Uterus (tissue), 4 donors: ENCODE data around the gene CD46. TPM values are rescaled to one million over a fixed set of nuclear protein-coding genes. Genes with fewer than 3 reads are reported as not detected.
"Not testable (repeated sequence)": the region's sequence is repeated elsewhere in the genome, so short reads cannot be mapped to it uniquely, and the experiment has no call there.

ENCODE experiments used
- DNase-seq, 2 donors: peaks; one replicate each; pipeline ENCODE4 v3.0.0-alpha.2; 2019 to 2020
- H3K27ac ChIP-seq, 2 donors: fragments of 200-600 bp; sonication (generic); 1 replicate in 1 of 2; 2 replicates in 1 of 2; pipeline ENCODE4 v1.5.1; 2016 to 2018
- H3K27me3 ChIP-seq, 2 donors: fragments of 200-600 bp; sonication (generic); one replicate each; pipeline ENCODE4 v1.5.1; 2018 to 2019; ENCODE audit warnings: control low read depth in 1 of 2
- H3K36me3 ChIP-seq, 2 donors: fragments of 200-600 bp; sonication (generic); one replicate each; pipeline ENCODE4 v1.5.1; 2019; ENCODE audit warnings: control low read depth in 1 of 2
- H3K4me1 ChIP-seq, 2 donors: fragments of 200-600 bp; sonication (generic); one replicate each; pipeline ENCODE4 v1.5.1; 2018 to 2019; ENCODE audit warnings: control low read depth in 1 of 2
- H3K4me3 ChIP-seq, 2 donors: fragments of 200-600 bp; sonication (generic); 1 replicate in 1 of 2; 2 replicates in 1 of 2; pipeline ENCODE4 v1.5.1; 2018 to 2019; ENCODE audit warnings: mild to moderate bottlenecking in 1 of 2
- H3K9me3 ChIP-seq, 2 donors: fragments of 200-600 bp; sonication (generic); one replicate each; pipeline ENCODE4 v1.5.1; 2019; ENCODE audit warnings: control low read depth in 1 of 2
- CTCF ChIP-seq, 4 experiments: fragments of 200-600 bp in 2 of 4; fragments of 450-650 bp in 2 of 4; sonication (generic) in 2 of 4; IDR thresholded peaks; one replicate each; pipeline ENCODE4 v1.5.1; 2016 to 2019; ENCODE audit warnings: antibody characterized with exemption in 4 of 4, mild to moderate bottlenecking in 2 of 4, moderate library complexity in 1 of 4
- POLR2A ChIP-seq, 2 donors: fragments of 450-650 bp; IDR thresholded peaks; one replicate each; pipeline ENCODE4 v1.6.1; 2016; ENCODE audit warnings: antibody characterized with exemption in 2 of 2, mild to moderate bottlenecking in 1 of 2, moderate library complexity in 1 of 2
- intact Hi-C: fragments of 100-400 bp; cut with DNase I; formaldehyde crosslinking; loops from one replicate; pipeline ENCODE4 v1.15.1; 2023; ENCODE audit warnings: low total_unique reads
- total RNA-seq, 4 donors: library from RNA; depleted of rRNA in 3 of 4; stranded (reverse); fragments of >200 nt in 3 of 4; gene quantifications; one replicate each; pipeline versions ENCODE4 v1.1.0 to v1.2.4, GENCODE V29; 2014 to 2023
- donor health status: DM: yes; HTN: yes; CAD: no.

Gene CD46
- total RNA-seq, 4 donors from 2014 or later: 118 to 195 (median 174) TPM

DNA sequence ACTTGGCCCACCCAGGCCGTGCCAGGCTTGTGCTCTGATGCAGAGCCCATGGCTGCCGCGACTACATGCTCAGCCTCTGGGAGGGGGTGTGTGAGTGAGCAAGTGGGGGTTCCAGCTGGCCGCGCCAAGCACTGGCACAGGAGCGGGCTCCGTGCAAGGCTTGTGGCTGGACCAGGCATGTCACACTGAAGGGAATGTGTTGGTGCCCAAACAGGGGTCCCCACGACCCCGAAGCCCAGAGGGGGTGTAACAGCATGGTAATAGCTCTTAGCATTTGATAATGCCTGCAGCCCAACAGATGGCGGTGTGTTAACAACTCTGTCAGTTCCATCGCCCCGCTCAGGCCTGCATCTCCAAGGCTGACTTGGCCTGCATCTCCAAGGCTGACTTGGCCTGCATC lies 38.3 kb upstream of the CD46 start:
- Histone ChIP-seq H3K9me3 (no peaks in the 10 kb centered on the region), H3K4me1 (no peaks in the 10 kb centered on the region), H3K27me3 (no peaks in the 10 kb centered on the region), H3K27ac (no peak overlapping the region), H3K36me3 (no peaks in the 10 kb centered on the region), H3K4me3 (no peak overlapping the region)
- TF ChIP-seq CTCF (IDR thresholded peaks at IDR 0.05) (no peak), POLR2A (IDR thresholded peaks at IDR 0.05) (no peak)
- no peak for DNase-seq
- intact Hi-C loops: no loop called here

- no peaks in the 10 kb centered on the region for H3K27me3 ChIP-seq
- intact Hi-C loops: no loop called here
- H3K36me3 ChIP-seq: no peaks in the 10 kb centered on the region
These were observed 32.6 kb upstream of the CD46 start for GRCh38 chr1:207719234-207719633.

DNA sequence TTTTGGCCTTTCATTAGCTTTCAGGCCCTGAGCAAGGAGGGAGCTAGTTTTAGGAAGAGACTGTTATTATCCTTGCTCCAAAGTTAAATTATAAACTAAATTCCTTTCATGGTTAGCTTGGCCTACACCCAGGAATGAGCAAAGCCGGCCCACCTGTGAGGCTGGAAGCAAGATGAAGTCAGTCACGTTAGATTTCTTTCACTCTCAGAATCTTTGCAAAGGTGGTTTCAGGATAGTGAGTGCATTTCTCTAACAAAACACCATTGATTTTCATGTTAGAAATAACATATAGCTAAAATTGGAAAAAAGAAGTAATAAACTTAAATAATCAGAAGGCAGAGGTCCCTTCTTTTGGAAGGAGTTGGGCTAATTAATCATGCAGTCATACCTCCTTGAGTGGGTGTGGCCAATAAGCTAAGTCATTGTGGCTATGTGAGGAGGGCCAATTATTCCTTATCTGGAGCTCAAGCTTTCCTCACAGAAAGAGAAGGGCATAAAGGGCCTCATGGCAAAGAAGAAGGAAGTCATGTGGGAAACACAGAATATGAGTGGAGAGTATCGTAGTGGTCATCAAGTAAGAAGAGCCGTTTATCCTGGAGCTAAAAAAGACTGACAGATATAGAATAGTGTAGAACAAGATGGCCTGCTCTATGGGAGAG lies 23.5 kb upstream of the CD46 start:
- H3K9me3 ChIP-seq, DNase-seq, H3K27me3 ChIP-seq, H3K4me3 ChIP-seq, H3K36me3 ChIP-seq, H3K4me1 ChIP-seq, intact Hi-C loops, H3K27ac ChIP-seq: not testable (repeated sequence)

More at GRCh38 chr1:207719234-207719633, 32.6 kb upstream of the CD46 start:
- DNase-seq: no peak
- H3K9me3 ChIP-seq: no peaks in the 10 kb centered on the region
- H3K4me1 ChIP-seq: no peaks in the 10 kb centered on the region
- no peak overlapping the region for H3K27ac ChIP-seq
- no peak overlapping the region for H3K4me3 ChIP-seq
- no peak for TF ChIP-seq CTCF (IDR thresholded peaks at IDR 0.05)
- no peak for TF ChIP-seq POLR2A (IDR thresholded peaks at IDR 0.05)

DNA sequence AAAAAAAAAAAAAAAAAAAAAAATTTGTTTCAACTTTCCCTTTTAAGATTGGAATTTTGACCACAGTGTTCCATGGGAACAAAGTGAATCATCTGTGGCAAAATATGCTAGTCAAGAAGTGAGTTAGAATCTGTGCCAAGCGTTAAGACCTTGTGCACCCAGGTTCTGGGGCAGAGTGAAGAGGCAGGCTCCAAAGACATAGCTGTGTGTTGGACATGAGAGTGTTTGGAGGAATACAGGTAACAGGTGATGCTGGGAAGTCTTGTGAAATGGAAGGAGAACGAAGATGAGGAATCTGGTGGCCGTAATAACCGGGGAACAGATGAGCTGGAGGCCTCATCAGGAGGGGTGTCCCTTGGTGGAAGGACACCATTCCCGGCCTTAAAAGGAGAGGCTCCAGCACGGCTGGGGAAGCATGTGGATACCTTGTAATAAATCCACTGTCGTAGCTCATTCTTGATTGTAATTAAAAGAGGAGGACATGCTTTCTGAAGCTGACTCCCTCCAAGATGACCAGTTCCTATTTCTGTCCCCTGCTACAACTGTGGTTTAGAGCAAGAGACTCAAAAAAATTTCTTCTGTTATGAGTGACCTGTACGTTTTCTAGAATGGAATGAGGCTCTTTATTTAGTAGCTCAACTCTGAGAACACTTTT lies 14.2 kb upstream of the CD46 start:
- DNase-seq, H3K4me1 ChIP-seq, H3K9me3 ChIP-seq, intact Hi-C loops, H3K36me3 ChIP-seq, H3K4me3 ChIP-seq, H3K27ac ChIP-seq, H3K27me3 ChIP-seq: not testable (repeated sequence)

GRCh38 chr1:207738158-207738659 lies 13.6 kb upstream of the CD46 start:
- H3K4me3 ChIP-seq, H3K27me3 ChIP-seq, DNase-seq, H3K27ac ChIP-seq, H3K9me3 ChIP-seq, intact Hi-C loops, H3K4me1 ChIP-seq, H3K36me3 ChIP-seq: not testable (repeated sequence)

- intact Hi-C loops: no loop called here
- Histone ChIP-seq H3K36me3 (no peaks in the 10 kb centered on the region), H3K27ac (no peak overlapping the region), H3K4me1 (no peaks in the 10 kb centered on the region), H3K9me3 (no peaks in the 10 kb centered on the region), H3K4me3 (no peak overlapping the region), H3K27me3 (no peaks in the 10 kb centered on the region)
- no peak for DNase-seq
- no peak for TF ChIP-seq CTCF (IDR thresholded peaks at IDR 0.05)
- TF ChIP-seq POLR2A (IDR thresholded peaks at IDR 0.05): no peak
These were observed 11.6 kb upstream of the CD46 start for GRCh38 chr1:207740207-207740606.
